LNCAP (cell line): Measurements from ENCODE around the gene PIR.

Experiments used
- CTCF ChIP-seq: fragments of 450-650 bp; IDR thresholded peaks from 2 replicates; pipeline ENCODE4 v1.5.1; 2017; ENCODE audit warnings: mild to moderate bottlenecking

Gene PIR

GRCh38 chrX:15515931-15516330 is 22.8 kb upstream of the PIR start:
- no peak for TF ChIP-seq CTCF

GRCh38 chrX:15514279-15514678 is 21.1 kb upstream of the PIR start:
- no peak for TF ChIP-seq CTCF

GRCh38 chrX:15512401-15512965 is 19.4 kb upstream of the PIR start:
- TF ChIP-seq CTCF: no peak

- no peak for TF ChIP-seq CTCF
Measured at GRCh38 chrX:15511563-15511962, 18.4 kb upstream of the PIR start.

GRCh38 chrX:15509845-15510244 is 16.7 kb upstream of the PIR start:
- no peak for TF ChIP-seq CTCF

GRCh38 chrX:15507005-15507404 is 13.9 kb upstream of the PIR start:
- TF ChIP-seq CTCF: no peak

- no peak for TF ChIP-seq CTCF
Measured at GRCh38 chrX:15505101-15505500, 12.0 kb upstream of the PIR start.

- no peak for TF ChIP-seq CTCF
Measured at GRCh38 chrX:15504661-15505060, 11.5 kb upstream of the PIR start.
